Measurements from ENCODE around the gene EGLN1.

Gene EGLN1

GRCh38 chr1:231420299-231420958 is 1.7 kb downstream of the EGLN1 start:
- H3K4me2 ChIP-seq (ENCODE audit: low read length): peak overlapping the region; percentile 97
- peaks cover 34% of the 10 kb centered on the region for H3K4me1 ChIP-seq (ENCODE audit: control insufficient read depth, insufficient read depth, low read length)
- H3K27me3 ChIP-seq (ENCODE audit: control insufficient read depth, insufficient read depth, low read length): no peaks in the 10 kb centered on the region
- no peaks in the 10 kb centered on the region for H3K36me3 ChIP-seq (ENCODE audit: insufficient read depth, low read length)
- no peaks in the 10 kb centered on the region for H3K9me3 ChIP-seq (replicated peaks; ENCODE audit: low read length)
- peak overlapping the region; percentile 91 for H3K9ac ChIP-seq (ENCODE audit: low read depth, low read length)
- H3K4me3 ChIP-seq (ENCODE audit: low read length): peak overlapping the region; percentile 99

- H3K4me3 ChIP-seq (ENCODE audit: low read length): peak overlapping the region; percentile 99
- H3K36me3 ChIP-seq (ENCODE audit: insufficient read depth, low read length): no peaks in the 10 kb centered on the region
- peak overlapping the region; percentile 97 for H3K4me2 ChIP-seq (ENCODE audit: low read length)
- peak overlapping the region; percentile 91 for H3K9ac ChIP-seq (ENCODE audit: low read depth, low read length)
- peaks cover 34% of the 10 kb centered on the region for H3K4me1 ChIP-seq (ENCODE audit: control insufficient read depth, insufficient read depth, low read length)
- no peaks in the 10 kb centered on the region for H3K27me3 ChIP-seq (ENCODE audit: control insufficient read depth, insufficient read depth, low read length)
- H3K9me3 ChIP-seq (replicated peaks; ENCODE audit: low read length): no peaks in the 10 kb centered on the region
These were observed 2.3 kb downstream of the EGLN1 start for GRCh38 chr1:231419738-231420298.

DNA sequence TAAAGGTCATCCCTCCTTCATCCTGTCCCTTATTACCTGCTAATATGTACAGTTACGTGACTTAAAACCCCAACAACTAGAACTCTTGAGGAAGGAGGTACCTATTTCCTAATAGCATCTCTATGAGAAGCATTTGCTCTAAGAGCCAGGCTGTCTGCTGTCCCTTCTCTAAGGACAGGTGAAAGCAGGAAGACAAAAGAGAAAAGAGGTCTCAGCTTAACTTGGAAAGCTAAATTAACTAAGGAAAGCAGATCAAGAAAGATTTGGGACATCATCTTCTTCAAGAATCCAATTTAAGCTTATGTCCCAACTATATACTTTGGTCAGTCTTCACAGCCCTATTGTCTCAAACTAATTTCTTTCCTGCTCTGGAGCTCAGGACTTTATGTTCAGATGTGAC is 2.9 kb downstream of the EGLN1 start:
- peak overlapping the region; percentile 91 for H3K9ac ChIP-seq (ENCODE audit: low read depth, low read length)

DNA sequence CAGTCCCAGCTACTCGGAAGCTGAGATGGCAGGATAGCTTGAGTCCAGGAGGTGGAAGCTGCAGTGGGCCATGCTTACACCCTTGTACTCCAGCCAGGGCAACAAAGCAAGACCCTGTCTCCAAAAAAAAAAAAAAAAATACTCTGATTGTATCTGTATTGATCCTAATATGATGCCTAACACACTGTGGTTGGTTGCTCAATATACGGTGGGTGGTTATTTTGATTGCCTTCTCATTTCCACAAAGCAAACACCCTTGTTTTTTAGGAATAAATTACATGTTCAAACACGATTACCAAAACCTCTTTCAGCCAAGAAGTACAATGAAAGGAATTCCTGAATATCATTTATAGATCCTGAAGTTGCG is 3.4 kb downstream of the EGLN1 start:
- Histone ChIP-seq H3K4me2 (ENCODE audit: low read length) (peak overlapping the region; percentile 97), H3K9me3 (replicated peaks; ENCODE audit: low read length) (no peaks in the 10 kb centered on the region), H3K4me3 (ENCODE audit: low read length) (peak overlapping the region; percentile 99), H3K27me3 (ENCODE audit: control insufficient read depth, insufficient read depth, low read length) (no peaks in the 10 kb centered on the region), H3K4me1 (ENCODE audit: control insufficient read depth, insufficient read depth, low read length) (peaks cover 34% of the 10 kb centered on the region), H3K36me3 (ENCODE audit: insufficient read depth, low read length) (no peaks in the 10 kb centered on the region), H3K9ac (ENCODE audit: low read depth, low read length) (peak overlapping the region; percentile 91)

More for the DNA sequence above, 2.9 kb downstream of the EGLN1 start:
- H3K4me1 ChIP-seq (ENCODE audit: control insufficient read depth, insufficient read depth, low read length): peaks cover 34% of the 10 kb centered on the region
- peak overlapping the region; percentile 99 for H3K4me3 ChIP-seq (ENCODE audit: low read length)
- H3K27me3 ChIP-seq (ENCODE audit: control insufficient read depth, insufficient read depth, low read length): no peaks in the 10 kb centered on the region
- no peaks in the 10 kb centered on the region for H3K9me3 ChIP-seq (replicated peaks; ENCODE audit: low read length)
- H3K36me3 ChIP-seq (ENCODE audit: insufficient read depth, low read length): no peaks in the 10 kb centered on the region
- peak overlapping the region; percentile 97 for H3K4me2 ChIP-seq (ENCODE audit: low read length)

DNA sequence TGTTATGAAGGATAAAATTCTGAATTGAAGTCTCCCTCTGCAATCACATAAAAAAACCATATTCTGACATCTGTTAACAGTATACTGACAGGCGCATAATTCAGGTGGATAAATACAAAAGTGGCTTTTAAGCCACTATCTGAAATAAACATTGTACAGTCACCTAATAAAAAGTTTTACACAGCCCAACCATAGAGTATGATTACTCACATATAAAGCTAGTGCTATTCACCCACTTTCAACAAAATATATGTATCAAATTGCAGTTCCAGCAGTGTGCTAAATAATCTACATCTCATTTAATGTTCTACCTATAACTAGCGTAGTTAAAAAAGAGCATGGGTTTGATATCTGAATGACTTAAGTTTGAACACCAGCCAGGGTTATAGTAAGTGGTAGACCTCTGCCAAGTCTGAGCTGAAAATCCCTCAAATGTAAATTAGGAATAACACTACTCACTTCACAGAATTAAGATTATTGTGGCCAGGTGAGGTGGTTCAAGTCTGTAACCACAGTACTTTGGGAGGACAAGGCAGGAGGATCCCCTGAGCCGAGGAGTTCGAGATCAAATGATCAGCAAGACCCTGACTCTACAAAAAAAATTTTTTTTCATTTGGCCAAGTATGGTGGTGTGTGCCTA is 3.9 kb downstream of the EGLN1 start:
- H3K9me3 ChIP-seq (replicated peaks; ENCODE audit: low read length): no peaks in the 10 kb centered on the region
- peak overlapping the region; percentile 99 for H3K4me3 ChIP-seq (ENCODE audit: low read length)
- H3K4me2 ChIP-seq (ENCODE audit: low read length): peak overlapping the region; percentile 97
- no peak overlapping the region for H3K9ac ChIP-seq (ENCODE audit: low read depth, low read length)
- H3K4me1 ChIP-seq (ENCODE audit: control insufficient read depth, insufficient read depth, low read length): peaks cover 34% of the 10 kb centered on the region
- H3K27me3 ChIP-seq (ENCODE audit: control insufficient read depth, insufficient read depth, low read length): no peaks in the 10 kb centered on the region
- H3K36me3 ChIP-seq (ENCODE audit: insufficient read depth, low read length): peaks cover 4% of the 10 kb centered on the region

- Histone ChIP-seq H3K27me3 (ENCODE audit: control insufficient read depth, insufficient read depth, low read length) (no peaks in the 10 kb centered on the region), H3K9ac (ENCODE audit: low read depth, low read length) (no peak overlapping the region), H3K4me1 (ENCODE audit: control insufficient read depth, insufficient read depth, low read length) (peaks cover 30% of the 10 kb centered on the region), H3K4me3 (ENCODE audit: low read length) (peak overlapping the region; percentile 99), H3K9me3 (replicated peaks; ENCODE audit: low read length) (no peaks in the 10 kb centered on the region), H3K36me3 (ENCODE audit: insufficient read depth, low read length) (peaks cover 8% of the 10 kb centered on the region), H3K4me2 (ENCODE audit: low read length) (peak overlapping the region; percentile 97)
These were observed 4.6 kb downstream of the EGLN1 start for GRCh38 chr1:231417513-231417912.

DNA sequence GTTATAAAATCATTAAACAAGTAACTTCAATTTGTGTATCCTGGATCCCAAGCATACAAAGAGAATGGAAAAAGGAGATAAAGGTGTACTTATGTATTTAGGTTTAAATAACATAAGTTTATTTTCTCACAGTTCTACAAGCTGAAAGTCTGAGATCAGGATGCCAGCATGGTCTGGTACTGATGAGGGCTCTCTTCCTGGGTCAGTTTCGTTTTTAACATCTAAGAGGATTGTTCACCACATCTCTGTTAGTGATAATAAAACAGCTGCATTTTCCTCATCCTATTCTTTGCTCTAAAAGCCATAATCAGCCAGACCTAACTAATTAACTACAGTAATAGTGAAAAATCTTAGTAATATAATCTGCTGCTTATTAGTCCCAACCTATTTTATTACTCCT is 5.2 kb downstream of the EGLN1 start:
- Histone ChIP-seq H3K9ac (ENCODE audit: low read depth, low read length) (peak overlapping the region; percentile 20), H3K4me3 (ENCODE audit: low read length) (peak overlapping the region; percentile 99), H3K36me3 (ENCODE audit: insufficient read depth, low read length) (peaks cover 11% of the 10 kb centered on the region), H3K9me3 (replicated peaks; ENCODE audit: low read length) (no peaks in the 10 kb centered on the region), H3K4me1 (ENCODE audit: control insufficient read depth, insufficient read depth, low read length) (peaks cover 30% of the 10 kb centered on the region), H3K4me2 (ENCODE audit: low read length) (peak overlapping the region; percentile 97), H3K27me3 (ENCODE audit: control insufficient read depth, insufficient read depth, low read length) (no peaks in the 10 kb centered on the region)

GRCh38 chr1:231415018-231415583 is 7.0 kb downstream of the EGLN1 start:
- H3K9me3 ChIP-seq (replicated peaks; ENCODE audit: low read length): no peaks in the 10 kb centered on the region
- H3K27me3 ChIP-seq (ENCODE audit: control insufficient read depth, insufficient read depth, low read length): no peaks in the 10 kb centered on the region
- H3K9ac ChIP-seq (ENCODE audit: low read depth, low read length): no peak overlapping the region
- H3K4me1 ChIP-seq (ENCODE audit: control insufficient read depth, insufficient read depth, low read length): peaks cover 37% of the 10 kb centered on the region
- peaks cover 11% of the 10 kb centered on the region for H3K36me3 ChIP-seq (ENCODE audit: insufficient read depth, low read length)
- H3K4me3 ChIP-seq (ENCODE audit: low read length): no peak overlapping the region
- no peak overlapping the region for H3K4me2 ChIP-seq (ENCODE audit: low read length)

DNA sequence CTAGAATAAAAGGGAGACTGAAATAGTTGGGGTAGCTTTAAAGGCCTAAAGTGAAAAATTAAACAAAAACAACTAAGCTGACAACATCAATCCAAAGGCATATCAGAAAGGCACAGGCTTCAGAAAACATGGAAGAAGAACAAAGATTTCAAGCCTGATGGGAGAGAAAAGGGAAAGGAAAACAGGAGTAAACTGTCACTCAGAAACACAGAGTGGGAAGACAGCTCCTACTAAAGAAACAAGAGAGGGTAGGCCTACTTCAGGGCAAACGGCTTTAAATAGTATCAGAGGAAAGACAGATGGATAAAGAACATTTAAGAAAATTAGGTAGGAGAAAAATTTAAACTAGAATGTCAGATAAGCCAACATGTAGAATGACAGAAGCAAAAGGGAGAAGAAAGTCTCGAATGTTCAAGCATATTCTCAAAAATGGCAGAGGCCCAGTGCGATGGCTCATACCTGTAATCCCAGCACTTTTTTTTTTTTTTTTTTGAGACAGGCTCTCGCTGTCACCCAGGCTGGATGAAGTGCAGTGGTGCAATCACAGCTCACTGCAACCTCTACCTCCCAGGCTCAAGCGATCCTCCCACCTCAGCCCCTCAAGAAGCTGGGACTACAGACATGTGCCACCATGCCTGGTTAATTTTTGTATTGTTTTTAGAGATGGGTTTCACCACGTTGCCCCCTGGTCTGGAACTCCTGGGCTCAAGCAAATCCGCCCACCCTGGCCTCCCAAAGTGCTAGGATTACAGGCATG is 7.6 kb downstream of the EGLN1 start:
- Histone ChIP-seq H3K9me3 (replicated peaks; ENCODE audit: low read length) (no peaks in the 10 kb centered on the region), H3K27me3 (ENCODE audit: control insufficient read depth, insufficient read depth, low read length) (no peaks in the 10 kb centered on the region), H3K4me1 (ENCODE audit: control insufficient read depth, insufficient read depth, low read length) (peaks cover 37% of the 10 kb centered on the region), H3K4me2 (ENCODE audit: low read length) (no peak overlapping the region), H3K36me3 (ENCODE audit: insufficient read depth, low read length) (peaks cover 13% of the 10 kb centered on the region), H3K4me3 (ENCODE audit: low read length) (no peak overlapping the region), H3K9ac (ENCODE audit: low read depth, low read length) (no peak overlapping the region)

DNA sequence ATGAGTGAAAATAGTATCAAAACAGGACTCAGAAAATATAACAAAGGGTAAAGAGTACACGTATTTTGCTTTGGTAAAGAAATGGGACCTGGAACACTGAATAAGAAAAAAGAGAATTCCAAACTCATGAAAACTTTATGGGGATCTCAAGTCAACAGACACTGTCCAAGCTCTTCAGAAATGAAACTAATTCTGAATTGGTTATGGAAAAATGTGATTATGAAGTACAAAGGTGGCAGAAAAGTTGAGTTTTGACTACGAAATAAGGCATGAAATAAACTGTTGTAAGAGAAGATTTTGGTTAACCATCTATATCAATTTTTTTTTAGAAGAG is 8.4 kb downstream of the EGLN1 start:
- Histone ChIP-seq H3K4me3 (ENCODE audit: low read length) (no peak overlapping the region), H3K36me3 (ENCODE audit: insufficient read depth, low read length) (peaks cover 13% of the 10 kb centered on the region), H3K9me3 (replicated peaks; ENCODE audit: low read length) (no peaks in the 10 kb centered on the region), H3K4me2 (ENCODE audit: low read length) (no peak overlapping the region), H3K27me3 (ENCODE audit: control insufficient read depth, insufficient read depth, low read length) (no peaks in the 10 kb centered on the region), H3K9ac (ENCODE audit: low read depth, low read length) (no peak overlapping the region), H3K4me1 (ENCODE audit: control insufficient read depth, insufficient read depth, low read length) (peaks cover 30% of the 10 kb centered on the region)

GRCh38 chr1:231411036-231411531 is 11.0 kb downstream of the EGLN1 start:
- H3K27me3 ChIP-seq (ENCODE audit: control insufficient read depth, insufficient read depth, low read length): no peaks in the 10 kb centered on the region
- H3K9me3 ChIP-seq (replicated peaks; ENCODE audit: low read length): no peaks in the 10 kb centered on the region
- peaks cover 35% of the 10 kb centered on the region for H3K4me1 ChIP-seq (ENCODE audit: control insufficient read depth, insufficient read depth, low read length)
- H3K9ac ChIP-seq (ENCODE audit: low read depth, low read length): no peak overlapping the region
- H3K4me3 ChIP-seq (ENCODE audit: low read length): no peak overlapping the region
- H3K36me3 ChIP-seq (ENCODE audit: insufficient read depth, low read length): peaks cover 13% of the 10 kb centered on the region
- no peak overlapping the region for H3K4me2 ChIP-seq (ENCODE audit: low read length)

Data from skeletal muscle satellite cell (primary cell).